H9 (cell line): Measurements from ENCODE around the gene SSBP2. TPM values are rescaled to one million over a fixed set of nuclear protein-coding genes. Genes with fewer than 3 reads are reported as not detected.

Experiments used
- DNase-seq: peaks from one replicate; pipeline ENCODE4 v3.0.0-alpha.2; 2017
- H2AFZ ChIP-seq: one replicate; pipeline ENCODE4 v1.6.1; 2013; ENCODE audit warnings: mild to moderate bottlenecking, low read length, control low read depth, moderate library complexity
- H2AK5ac ChIP-seq: 2 replicates; pipeline ENCODE4 v1.6.1; 2013; ENCODE audit warnings: low read length, control low read depth, mixed read lengths; ENCODE audit not compliant: insufficient read length
- H2BK120ac ChIP-seq: one replicate; pipeline ENCODE4 v1.6.1; 2013; ENCODE audit warnings: low read depth, mild to moderate bottlenecking, low read length, control low read depth, inconsistent platforms; ENCODE audit not compliant: poor library complexity, severe bottlenecking
- H2BK12ac ChIP-seq: 2 replicates; pipeline ENCODE4 v1.6.1; 2013; ENCODE audit warnings: low read length, control low read depth, mixed read lengths, low read depth; ENCODE audit not compliant: insufficient read length
- H2BK15ac ChIP-seq: 2 replicates; pipeline ENCODE4 v1.6.1; 2013; ENCODE audit warnings: low read depth, low read length, control low read depth
- H2BK20ac ChIP-seq: one replicate; pipeline ENCODE4 v1.6.1; 2013; ENCODE audit warnings: low read depth, mild to moderate bottlenecking, low read length, control low read depth, inconsistent platforms; ENCODE audit not compliant: poor library complexity, severe bottlenecking
- H2BK5ac ChIP-seq: 2 replicates; pipeline ENCODE4 v1.6.1; 2013; ENCODE audit warnings: low read length, control low read depth, mixed read lengths; ENCODE audit not compliant: insufficient read length
- H3K14ac ChIP-seq: 2 replicates; pipeline ENCODE4 v1.6.1; 2013; ENCODE audit warnings: low read length, control low read depth; ENCODE audit not compliant: insufficient read depth
- H3K18ac ChIP-seq: 2 replicates; pipeline ENCODE4 v1.6.1; 2013; ENCODE audit warnings: low read depth, mild to moderate bottlenecking, mixed read lengths, low read length, control low read depth; ENCODE audit not compliant: insufficient read length
- H3K23ac ChIP-seq: 2 replicates; pipeline ENCODE4 v1.6.1; 2013; ENCODE audit warnings: low read length, control low read depth, mixed read lengths, low read depth; ENCODE audit not compliant: insufficient read length
- H3K23me2 ChIP-seq: 2 replicates; pipeline ENCODE4 v1.6.1; 2013; ENCODE audit warnings: low read depth, mild to moderate bottlenecking, mixed read lengths, low read length, control low read depth; ENCODE audit not compliant: insufficient read length, poor library complexity, severe bottlenecking
- H3K27ac ChIP-seq: 2 replicates; pipeline ENCODE4 v1.5.1; 2013; ENCODE audit warnings: low read length, control low read depth, mixed read lengths, low read depth; ENCODE audit not compliant: insufficient read length
- H3K27me3 ChIP-seq: 2 replicates; pipeline ENCODE4 v1.6.1; 2013; ENCODE audit warnings: low read length, control low read depth, inconsistent platforms; ENCODE audit not compliant: insufficient read depth
- H3K4ac ChIP-seq: 2 replicates; pipeline ENCODE4 v1.6.1; 2013; ENCODE audit warnings: low read depth, mild to moderate bottlenecking, control low read depth, inconsistent platforms, low read length, moderate library complexity
- H3K4me1 ChIP-seq: 2 replicates; pipeline ENCODE4 v1.6.1; 2013; ENCODE audit warnings: low read length, control low read depth, inconsistent platforms; ENCODE audit not compliant: insufficient read depth
- H3K4me2 ChIP-seq: 2 replicates; pipeline ENCODE4 v1.6.1; 2013; ENCODE audit warnings: low read length, control low read depth, mixed read lengths; ENCODE audit not compliant: insufficient read length, insufficient read depth
- H3K56ac ChIP-seq: 2 replicates; pipeline ENCODE4 v1.6.1; 2013; ENCODE audit warnings: low read depth, mild to moderate bottlenecking, mixed read lengths, low read length, control low read depth; ENCODE audit not compliant: insufficient read length
- H3K79me1 ChIP-seq: 2 replicates; pipeline ENCODE4 v1.6.1; 2013; ENCODE audit warnings: low read depth, mild to moderate bottlenecking, moderate library complexity, low read length, control low read depth, inconsistent platforms; ENCODE audit not compliant: insufficient read depth, poor library complexity, severe bottlenecking
- H3K79me2 ChIP-seq: 2 replicates; pipeline ENCODE4 v1.6.1; 2013; ENCODE audit warnings: low read length, control low read depth, inconsistent platforms; ENCODE audit not compliant: insufficient read depth
- H3K9ac ChIP-seq: 2 replicates; pipeline ENCODE4 v1.6.1; 2013; ENCODE audit warnings: low read length, control low read depth, mixed read lengths; ENCODE audit not compliant: insufficient read length; ENCODE audit errors: extremely low read depth
- H3K9me3 ChIP-seq: one replicate; pipeline ENCODE4 v1.6.1; 2013; ENCODE audit warnings: low read depth, low read length, inconsistent platforms; ENCODE audit not compliant: control insufficient read depth
- H3T11ph ChIP-seq: one replicate; pipeline ENCODE4 v1.6.1; 2013; ENCODE audit warnings: mild to moderate bottlenecking, low read length, control low read depth, inconsistent platforms
- H4K20me1 ChIP-seq: one replicate; pipeline ENCODE4 v1.6.1; 2013; ENCODE audit not compliant: control insufficient read depth, insufficient read length, insufficient read depth
- H4K5ac ChIP-seq: 2 replicates; pipeline ENCODE4 v1.6.1; 2013; ENCODE audit warnings: low read depth, mild to moderate bottlenecking, mixed read lengths, low read length, control low read depth; ENCODE audit not compliant: insufficient read length
- H4K8ac ChIP-seq: replicated peaks from 2 replicates; pipeline ENCODE4 v1.6.1; 2013; ENCODE audit warnings: low read length, control low read depth, mixed read lengths, low read depth; ENCODE audit not compliant: insufficient read length
- H4K91ac ChIP-seq: 2 replicates; pipeline ENCODE4 v1.6.1; 2013; ENCODE audit warnings: low read depth, mild to moderate bottlenecking, moderate library complexity, mixed read lengths, low read length, control low read depth; ENCODE audit not compliant: insufficient read length
- H3K27ac Mint-ChIP-seq, 3 experiments: 2 replicates in 2 of 3; 3 replicates in 1 of 3; pipeline ENCODE4 v1.8.0; 2020 to 2021; ENCODE audit warnings: mixed read lengths in 3 of 3, mild to moderate bottlenecking in 1 of 3, moderate library complexity in 1 of 3
- H3K27me3 Mint-ChIP-seq: 2 replicates; pipeline ENCODE4 v1.8.0; 2021; ENCODE audit warnings: low read depth, mild to moderate bottlenecking, moderate library complexity, mixed read lengths
- H3K36me3 Mint-ChIP-seq, 3 experiments: 2 replicates in 2 of 3; 3 replicates in 1 of 3; pipeline ENCODE4 v1.8.0; 2020 to 2021; ENCODE audit warnings: low read depth in 3 of 3, mixed read lengths in 3 of 3; ENCODE audit not compliant: insufficient read depth in 1 of 3
- H3K4me1 Mint-ChIP-seq, 2 experiments: 2 replicates each; pipeline ENCODE4 v1.8.0; 2020; ENCODE audit warnings: mixed read lengths in 2 of 2
- H3K4me3 Mint-ChIP-seq, 2 experiments: 2 replicates in 1 of 2; 3 replicates in 1 of 2; pipeline ENCODE4 v1.8.0; 2020 to 2021; ENCODE audit warnings: mild to moderate bottlenecking in 2 of 2, mixed read lengths in 2 of 2, moderate library complexity in 1 of 2
- H3K9me3 Mint-ChIP-seq, 2 experiments: 2 replicates in 1 of 2; 3 replicates in 1 of 2; pipeline ENCODE4 v1.8.0; 2020; ENCODE audit warnings: mild to moderate bottlenecking in 2 of 2, mixed read lengths in 2 of 2, moderate library complexity in 1 of 2
- WGBS: extraction: QIAGEN DNeasy Blood & Tissue Kit; methylation state at CpG from one replicate; pipeline ENCODE4 v1.1.7; 2013; ENCODE audit warnings: missing lambda C conversion rate, low lambda C conversion rate, mixed read lengths; ENCODE audit not compliant: insufficient read length; ENCODE audit errors: extremely low coverage; 5-methylcytosine and 5-hydroxymethylcytosine counted together
- total RNA-seq: library from RNA; stranded (reverse); gene quantifications from 2 replicates; pipeline ENCODE4 v1.2.1, GENCODE V29; 2021
- TF ChIP-seq, protein P1 (sequence below): fragments of 200-600 bp; sonication (generic); conservative IDR thresholded peaks from 3 replicates; pipeline ENCODE4 v1.8.0; 2021; ENCODE audit warnings: antibody characterized with exemption, mild to moderate bottlenecking

The SSBP2 gene
- total RNA-seq, 1 experiment from 2014 or later = 35.6 TPM

DNA sequence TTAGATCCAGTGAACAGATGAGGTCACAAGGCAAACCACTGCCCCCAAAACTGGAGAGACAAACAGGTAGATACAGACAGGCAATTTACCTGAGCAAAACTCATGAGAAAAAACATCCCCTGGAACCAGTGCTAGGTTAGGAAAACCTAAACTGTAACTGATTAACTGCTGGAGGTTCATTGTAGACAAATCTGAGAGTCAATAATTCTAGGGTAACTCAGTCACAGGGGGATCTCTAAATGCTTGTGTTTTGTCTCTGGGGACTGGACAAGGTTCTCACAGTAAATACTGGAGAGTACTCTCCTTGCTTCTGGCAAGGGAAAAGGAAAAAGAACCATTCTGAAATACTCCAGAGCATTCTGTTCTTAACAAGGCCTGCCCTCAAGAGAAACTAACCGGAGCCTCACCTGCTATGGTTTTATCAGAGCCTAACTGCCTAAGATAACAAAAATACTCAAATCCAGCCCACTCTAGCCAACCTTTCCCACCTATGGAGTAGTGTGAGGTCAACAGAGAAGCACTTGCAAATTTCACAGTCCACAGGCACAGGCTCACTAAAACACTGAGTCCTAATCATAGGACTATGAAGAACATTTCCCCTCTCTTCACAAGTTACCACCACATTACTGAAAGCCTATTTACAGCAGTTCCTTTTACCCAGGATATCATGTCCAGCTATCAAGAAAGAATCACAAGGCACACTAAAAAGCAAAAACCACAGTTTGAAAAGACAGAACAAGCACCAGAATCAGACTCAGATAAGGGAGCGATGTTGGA is 217.1 kb downstream of the SSBP2 start:
- WGBS = no CpG with 5 or more reads among the region's 2 CpGs
- H3K79me1 ChIP-seq = no peaks in the 10 kb centered on the region
- no peak overlapping the region for H3K18ac ChIP-seq

More for the DNA sequence above, 217.1 kb downstream of the SSBP2 start:
- DNase-seq = no peak
- Histone ChIP-seq H2AFZ (no peak overlapping the region), H3K79me2 (no peaks in the 10 kb centered on the region), H4K8ac (no peak overlapping the region), H3K23me2 (no peaks in the 10 kb centered on the region), H3K4me1 (no peaks in the 10 kb centered on the region), H2BK15ac (no peak overlapping the region), H3K23ac (no peak overlapping the region), H2BK20ac (no peak overlapping the region), H3K9ac (no peak overlapping the region), H3K27me3 (no peaks in the 10 kb centered on the region), H4K20me1 (no peaks in the 10 kb centered on the region), H4K5ac (no peak overlapping the region), H2BK5ac (no peak overlapping the region), H3K9me3 (no peaks in the 10 kb centered on the region), H3K56ac (no peak overlapping the region), H2AK5ac (no peak overlapping the region), H2BK120ac (no peak overlapping the region), H3K4me2 (no peak overlapping the region), H3T11ph (no peak overlapping the region), H3K4ac (no peak overlapping the region), H3K27ac (no peak overlapping the region), H2BK12ac (no peak overlapping the region), H4K91ac (no peak overlapping the region), H3K14ac (no peak overlapping the region)
- no peaks in the 10 kb centered on the region for H3K9me3 Mint-ChIP-seq
- no peaks in the 10 kb centered on the region for H3K27me3 Mint-ChIP-seq
- no peaks in the 10 kb centered on the region; a peak in 1 of 4 replicates for H3K4me1 Mint-ChIP-seq
- H3K36me3 Mint-ChIP-seq = peaks cover 0 to 1% (median 0%) of the 10 kb centered on the region in 3 experiments; a peak in 2 of 7 replicates
- H3K27ac Mint-ChIP-seq = peak overlapping the region in 1 of 3 experiments; percentile 40; a peak in 2 of 7 replicates
- TF ChIP-seq, protein P1, sequence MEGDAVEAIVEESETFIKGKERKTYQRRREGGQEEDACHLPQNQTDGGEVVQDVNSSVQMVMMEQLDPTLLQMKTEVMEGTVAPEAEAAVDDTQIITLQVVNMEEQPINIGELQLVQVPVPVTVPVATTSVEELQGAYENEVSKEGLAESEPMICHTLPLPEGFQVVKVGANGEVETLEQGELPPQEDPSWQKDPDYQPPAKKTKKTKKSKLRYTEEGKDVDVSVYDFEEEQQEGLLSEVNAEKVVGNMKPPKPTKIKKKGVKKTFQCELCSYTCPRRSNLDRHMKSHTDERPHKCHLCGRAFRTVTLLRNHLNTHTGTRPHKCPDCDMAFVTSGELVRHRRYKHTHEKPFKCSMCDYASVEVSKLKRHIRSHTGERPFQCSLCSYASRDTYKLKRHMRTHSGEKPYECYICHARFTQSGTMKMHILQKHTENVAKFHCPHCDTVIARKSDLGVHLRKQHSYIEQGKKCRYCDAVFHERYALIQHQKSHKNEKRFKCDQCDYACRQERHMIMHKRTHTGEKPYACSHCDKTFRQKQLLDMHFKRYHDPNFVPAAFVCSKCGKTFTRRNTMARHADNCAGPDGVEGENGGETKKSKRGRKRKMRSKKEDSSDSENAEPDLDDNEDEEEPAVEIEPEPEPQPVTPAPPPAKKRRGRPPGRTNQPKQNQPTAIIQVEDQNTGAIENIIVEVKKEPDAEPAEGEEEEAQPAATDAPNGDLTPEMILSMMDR = no peak
- H3K4me3 Mint-ChIP-seq = no peak overlapping the region
